H1 (cell line): ENCODE data around the gene SGMS1. TPM values are rescaled to one million over a fixed set of nuclear protein-coding genes. Genes with fewer than 3 reads are reported as not detected.

Source experiments
- CTCF ChIA-PET: fragments of 300-600 bp; sonication (Branson Sonifier 250); formaldehyde crosslinking; loops from one replicate; lab custom pipeline; 2021; ENCODE audit not compliant: partially characterized antibody; lab: Charles Lee
- POLR2A ChIA-PET: fragments of 300-600 bp; sonication (Branson Sonifier 250); formaldehyde crosslinking; loops from one replicate; lab custom pipeline; 2021; ENCODE audit warnings: inconsistent platforms; ENCODE audit not compliant: partially characterized antibody; lab: Charles Lee
- DNase-seq, 2 experiments: peaks; one replicate each; pipeline versions ENCODE4 v3.0.0 to v3.0.0-alpha.2; 2010 to 2022; ENCODE audit warnings: low spot score in 2 of 2, low read depth in 1 of 2, mixed read lengths in 1 of 2
- FAIRE-seq: peaks from 2 replicates; lab custom pipeline; 2011; peaks lifted over from hg19 to GRCh38; lab: Jason Lieb, UNC
- H2AFZ ChIP-seq: 2 replicates; pipeline ENCODE4 v1.8.1; 2012; ENCODE audit warnings: low read length, inconsistent platforms
- H2AK5ac ChIP-seq: 2 replicates; pipeline ENCODE4 v1.6.1; 2013; ENCODE audit warnings: low read depth, low read length
- H2BK120ac ChIP-seq: replicated peaks from 2 replicates; pipeline ENCODE3; 2013; ENCODE audit warnings: low read depth, low read length, inconsistent platforms
- H2BK12ac ChIP-seq: 2 replicates; pipeline ENCODE4 v1.6.1; 2013; ENCODE audit warnings: low read depth, low read length
- H2BK15ac ChIP-seq: 2 replicates; pipeline ENCODE4 v1.6.1; 2013; ENCODE audit warnings: low read length
- H2BK20ac ChIP-seq: 2 replicates; pipeline ENCODE4 v1.6.1; 2013; ENCODE audit warnings: low read length
- H2BK5ac ChIP-seq: 2 replicates; pipeline ENCODE4 v1.6.1; 2013; ENCODE audit warnings: low read depth, low read length
- H3K14ac ChIP-seq: 2 replicates; pipeline ENCODE4 v1.6.1; 2013; ENCODE audit warnings: inconsistent platforms; ENCODE audit not compliant: insufficient read length
- H3K18ac ChIP-seq: 2 replicates; pipeline ENCODE4 v1.6.1; 2013; ENCODE audit warnings: low read length; ENCODE audit errors: extremely low read depth
- H3K23ac ChIP-seq: 2 replicates; pipeline ENCODE4 v1.6.1; 2013; ENCODE audit warnings: inconsistent platforms; ENCODE audit not compliant: insufficient read length
- H3K23me2 ChIP-seq: 2 replicates; pipeline ENCODE4 v1.6.1; 2013; ENCODE audit warnings: low read depth, low read length
- H3K27ac ChIP-seq: 2 replicates; pipeline ENCODE4 v1.6.1; 2011; ENCODE audit warnings: low read depth, low read length, inconsistent platforms
- H3K27me3 ChIP-seq, 4 experiments: replicated peaks in 1 of 4; 1 replicate in 1 of 4; 2 replicates in 3 of 4; pipeline versions ENCODE4 v1.6.1 to v1.8.1; 2011 to 2013; ENCODE audit warnings: low read length in 3 of 4, mild to moderate bottlenecking in 3 of 4, inconsistent platforms in 2 of 4, mixed read lengths in 2 of 4, moderate library complexity in 1 of 4; ENCODE audit not compliant: control insufficient read depth in 3 of 4, insufficient read depth in 3 of 4; ENCODE audit errors: extremely low read depth in 1 of 4
- H3K36me3 ChIP-seq, 4 experiments: 2 replicates each; pipeline versions ENCODE4 v1.6.1 to v1.8.1; 2011 to 2013; ENCODE audit warnings: mild to moderate bottlenecking in 4 of 4, low read length in 3 of 4, moderate library complexity in 2 of 4, control low read depth in 1 of 4, inconsistent platforms in 1 of 4; ENCODE audit not compliant: insufficient read depth in 4 of 4, control insufficient read depth in 2 of 4
- H3K4ac ChIP-seq: replicated peaks from 2 replicates; pipeline ENCODE3; 2013; ENCODE audit warnings: low read length, low read depth, mixed read lengths, inconsistent platforms; ENCODE audit not compliant: insufficient read length
- H3K4me1 ChIP-seq, 4 experiments: replicated peaks in 1 of 4; 1 replicate in 1 of 4; 2 replicates in 3 of 4; pipeline versions ENCODE4 v1.6.1 to v1.8.1; 2011 to 2013; ENCODE audit warnings: low read length in 3 of 4, inconsistent platforms in 2 of 4, mixed read lengths in 1 of 4; ENCODE audit not compliant: insufficient read depth in 4 of 4, control insufficient read depth in 3 of 4
- H3K4me2 ChIP-seq, 2 experiments: 2 replicates each; pipeline versions ENCODE4 v1.6.1 to v1.8.1; 2011 to 2013; ENCODE audit warnings: low read depth in 2 of 2, low read length in 2 of 2, control low read depth in 1 of 2, inconsistent platforms in 1 of 2, mild to moderate bottlenecking in 1 of 2; ENCODE audit not compliant: insufficient read depth in 1 of 2
- H3K4me3 ChIP-seq, 4 experiments: fragments of 200-600, 300-600 bp in 1 of 4; sonication (generic), shearing (Covaris generic), sonication (Bioruptor Twin) in 1 of 4; 2 replicates each; pipeline versions ENCODE4 v1.5.1 to v1.8.1; 2011 to 2016; ENCODE audit warnings: low read length in 4 of 4, low read depth in 3 of 4, control low read depth in 2 of 4, inconsistent platforms in 2 of 4, mild to moderate bottlenecking in 2 of 4, mixed read lengths in 1 of 4, moderate library complexity in 1 of 4; ENCODE audit not compliant: insufficient read depth in 2 of 4; ENCODE audit errors: extremely low read depth in 1 of 4
- H3K56ac ChIP-seq: replicated peaks from 2 replicates; pipeline ENCODE3; 2013; ENCODE audit warnings: low read depth, mild to moderate bottlenecking, mixed read lengths, low read length, inconsistent platforms; ENCODE audit not compliant: insufficient read length
- H3K79me1 ChIP-seq: 2 replicates; pipeline ENCODE4 v1.6.1; 2013; ENCODE audit warnings: low read depth, low read length, control low read depth
- H3K79me2 ChIP-seq, 2 experiments: 2 replicates each; pipeline versions ENCODE4 v1.6.1 to v1.8.1; 2012 to 2013; ENCODE audit warnings: low read length in 2 of 2, mild to moderate bottlenecking in 2 of 2, inconsistent platforms in 1 of 2; ENCODE audit not compliant: insufficient read depth in 2 of 2, control insufficient read depth in 1 of 2
- H3K9ac ChIP-seq, 4 experiments: replicated peaks in 1 of 4; 1 replicate in 1 of 4; 2 replicates in 3 of 4; pipeline versions ENCODE4 v1.6.1 to v1.8.1; 2011 to 2013; ENCODE audit warnings: low read depth in 3 of 4, low read length in 3 of 4, control low read depth in 2 of 4, mild to moderate bottlenecking in 2 of 4, moderate library complexity in 2 of 4, inconsistent platforms in 1 of 4; ENCODE audit errors: extremely low read depth in 1 of 4
- H3K9me3 ChIP-seq, 2 experiments: 2 replicates each; pipeline versions ENCODE4 v1.6.1 to v1.8.1; 2012 to 2013; ENCODE audit warnings: mild to moderate bottlenecking in 2 of 2, moderate library complexity in 2 of 2, control low read depth in 1 of 2, inconsistent platforms in 1 of 2, low read depth in 1 of 2, low read length in 1 of 2, mixed read lengths in 1 of 2; ENCODE audit not compliant: insufficient read depth in 2 of 2
- H4K20me1 ChIP-seq, 2 experiments: replicated peaks in 1 of 2; 2 replicates each; pipeline versions ENCODE3 to v1.8.1; 2011 to 2013; ENCODE audit warnings: inconsistent platforms in 2 of 2, low read length in 2 of 2, mild to moderate bottlenecking in 1 of 2; ENCODE audit not compliant: insufficient read depth in 2 of 2, control insufficient read depth in 1 of 2
- H4K5ac ChIP-seq: 2 replicates; pipeline ENCODE4 v1.6.1; 2013; ENCODE audit warnings: low read length, low read depth, mixed read lengths, inconsistent platforms; ENCODE audit not compliant: insufficient read length
- H4K8ac ChIP-seq: 2 replicates; pipeline ENCODE4 v1.8.0; 2013; ENCODE audit warnings: mild to moderate bottlenecking, moderate library complexity, low read length, inconsistent platforms; ENCODE audit not compliant: insufficient read depth; ENCODE audit errors: extremely low read depth
- H4K91ac ChIP-seq: replicated peaks from 2 replicates; pipeline ENCODE3; 2013; ENCODE audit warnings: low read length, mixed read lengths, inconsistent platforms; ENCODE audit not compliant: insufficient read length
- BACH1 ChIP-seq: IDR thresholded peaks from 2 replicates; pipeline ENCODE4 v1.6.1; 2012; ENCODE audit warnings: low read length, improper control_type of control experiment
- CREB1 ChIP-seq: IDR thresholded peaks from 2 replicates; pipeline ENCODE4 v1.6.1; 2012; ENCODE audit warnings: inconsistent platforms
- FOSL1 ChIP-seq: IDR thresholded peaks from 2 replicates; pipeline ENCODE4 v1.6.1; 2011; ENCODE audit warnings: mild to moderate bottlenecking, low read depth, low read length, moderate library complexity; ENCODE audit not compliant: insufficient read depth
- GABPA ChIP-seq: IDR thresholded peaks from 2 replicates; pipeline ENCODE4 v1.6.1; 2011; ENCODE audit warnings: mild to moderate bottlenecking, low read length, moderate library complexity, borderline replicate concordance; ENCODE audit not compliant: insufficient read depth
- GTF2F1 ChIP-seq: IDR thresholded peaks from 2 replicates; pipeline ENCODE4 v1.6.1; 2012; ENCODE audit warnings: low read depth, low read length, improper control_type of control experiment, borderline replicate concordance
- JUND ChIP-seq: IDR thresholded peaks from 2 replicates; pipeline ENCODE4 v1.6.1; 2011; ENCODE audit warnings: mild to moderate bottlenecking, improper control_type of control experiment, low read length
- POLR2AphosphoS5 ChIP-seq: IDR thresholded peaks from 2 replicates; pipeline ENCODE4 v1.6.1; 2011; ENCODE audit warnings: low read depth, low read length
- SIRT6 ChIP-seq: IDR thresholded peaks from one replicate; pipeline ENCODE4 v1.7.1; 2012; ENCODE audit warnings: low read length, inconsistent platforms
- SP1 ChIP-seq: IDR thresholded peaks from 2 replicates; pipeline ENCODE4 v1.6.1; 2011; ENCODE audit warnings: low read depth, low read length
- WGBS, 2 experiments: shearing (Covaris generic) in 1 of 2; methylation state at CpG; one replicate each; pipeline versions ENCODE4 v1.1.6 to v1.1.7; 2013 to 2015; ENCODE audit warnings: low lambda C conversion rate in 2 of 2, mixed read lengths in 2 of 2, inconsistent platforms in 1 of 2, low coverage in 1 of 2, missing lambda C conversion rate in 1 of 2; ENCODE audit not compliant: insufficient replicate concordance in 2 of 2, insufficient coverage in 1 of 2, insufficient read length in 1 of 2; ENCODE audit errors: extremely low coverage in 1 of 2, missing lambda C conversion rate in 1 of 2; 5-methylcytosine and 5-hydroxymethylcytosine counted together
- polyA plus RNA-seq, 7 experiments: library from polyadenylated mRNA; depleted of rRNA in 3 of 7; stranded (reverse) in 5 of 7; unstranded in 2 of 7; fragments of >200 nt in 5 of 7; fragments of 200-250 nt in 2 of 7; gene quantifications; 1 replicate in 5 of 7; 2 replicates in 1 of 7; 4 replicates in 1 of 7; pipeline versions ENCODE4 v1.2.1 to v1.2.3, GENCODE V29; 2011 to 2013; ENCODE audit warnings: missing spikeins in 2 of 7, mixed read lengths in 2 of 7
- total RNA-seq: library from RNA; stranded (reverse); fragmentation: NEBNext Ultra II Directional; extraction: Animal tissue kit (Norgen Biotek cat#: 25700); gene quantifications from 2 replicates; pipeline ENCODE4 v1.2.1, GENCODE V29; 2021

Gene SGMS1
- total and polyA plus RNA-seq, 2 of the 8 experiments (the other 6 are each of a cell fraction or from before 2014, with no cell fraction given), result 6.0 to 15.6 TPM

DNA sequence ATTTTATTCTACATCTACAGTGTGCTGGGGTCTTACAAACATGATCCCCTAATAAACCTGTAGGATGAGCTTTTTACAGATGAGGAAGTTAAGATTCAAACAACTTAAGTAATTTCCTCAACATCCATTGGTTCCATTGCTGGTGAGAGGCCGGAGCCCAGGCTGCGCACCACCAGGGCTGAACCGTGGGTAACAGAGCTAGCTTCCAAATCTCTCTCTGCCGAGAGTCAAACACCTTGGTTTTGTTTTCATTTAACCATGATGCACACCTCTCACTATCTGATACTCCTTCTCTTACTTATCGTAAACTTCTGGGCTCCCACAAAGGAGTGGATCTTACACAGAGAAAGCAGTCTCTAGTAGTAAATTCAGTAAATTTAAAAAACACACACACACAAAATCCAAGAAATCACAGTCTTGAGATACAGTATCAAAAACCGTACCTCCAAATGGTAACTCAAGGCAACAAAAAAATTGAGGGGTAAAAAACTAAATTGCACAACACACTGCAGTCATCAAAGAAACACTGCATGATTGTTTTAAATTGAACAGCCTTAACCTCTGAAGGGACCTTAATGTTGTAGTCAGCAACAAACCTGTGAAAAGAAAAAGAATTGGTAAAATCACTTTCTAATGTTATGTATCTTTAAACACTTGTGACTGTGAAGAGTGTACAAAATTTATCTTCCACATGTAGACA is 20.5 kb downstream of the SGMS1 start:
- Histone ChIP-seq H3K4ac (no peak overlapping the region), H2BK20ac (no peak overlapping the region), H4K5ac (no peak overlapping the region), H3K27ac (no peak overlapping the region), H4K8ac (no peak overlapping the region), H4K20me1 (peaks cover under 1 to 3% of the 10 kb centered on the region in 2 experiments), H3K18ac (no peak overlapping the region), H3K23ac (no peak overlapping the region), H3K14ac (no peak overlapping the region), H2BK15ac (no peak overlapping the region), H3K27me3 (no peaks in the 10 kb centered on the region), H3K4me1 (peaks cover 0 to 5% (median 0%) of the 10 kb centered on the region in 4 experiments; a peak in 4 of 7 replicates), H3K79me2 (peaks cover 0 to 84% of the 10 kb centered on the region in 2 experiments; a peak in 2 of 4 replicates), H3K9ac (no peak overlapping the region), H3K4me3 (no peak overlapping the region), H2BK120ac (no peak overlapping the region), H2BK5ac (no peak overlapping the region), H3K79me1 (no peaks in the 10 kb centered on the region), H3K9me3 (no peaks in the 10 kb centered on the region), H2AFZ (no peak overlapping the region), H3K4me2 (no peak overlapping the region), H2AK5ac (no peak overlapping the region), H4K91ac (no peak overlapping the region), H3K56ac (no peak overlapping the region), H3K36me3 (no peaks in the 10 kb centered on the region; a peak in 1 of 8 replicates), H3K23me2 (no peaks in the 10 kb centered on the region), H2BK12ac (no peak overlapping the region)
- POLR2A ChIA-PET, result interaction anchor here (1.1 kb wide), 1 partner anchor 16 kb away, joined by 3 read pairs; no protein-coding TSS in a partner anchor
- WGBS, 2 experiments, result 91% methylated on average over 6 of the region's 6 CpGs; no CpG with 5 or more reads in 1 of the 2 experiments
- FAIRE-seq, result no peak
- DNase-seq, result no peak
- CTCF ChIA-PET, result interaction anchor here (1.1 to 4.0 kb wide), 5 partner anchors 9 to 26 kb away, joined by 3 to 15 read pairs (median 4); no protein-coding TSS in a partner anchor
- no peak for TF ChIP-seq GTF2F1
- no peak for TF ChIP-seq SIRT6
- no peak for TF ChIP-seq BACH1
- TF ChIP-seq CREB1, result no peak
- no peak for TF ChIP-seq SP1
- no peak for TF ChIP-seq FOSL1
- no peak for TF ChIP-seq GABPA
- no peak for TF ChIP-seq POLR2AphosphoS5
- TF ChIP-seq JUND, result no peak
